ENCODE results near the gene SNAI3.

SNAI3 gene

DNA sequence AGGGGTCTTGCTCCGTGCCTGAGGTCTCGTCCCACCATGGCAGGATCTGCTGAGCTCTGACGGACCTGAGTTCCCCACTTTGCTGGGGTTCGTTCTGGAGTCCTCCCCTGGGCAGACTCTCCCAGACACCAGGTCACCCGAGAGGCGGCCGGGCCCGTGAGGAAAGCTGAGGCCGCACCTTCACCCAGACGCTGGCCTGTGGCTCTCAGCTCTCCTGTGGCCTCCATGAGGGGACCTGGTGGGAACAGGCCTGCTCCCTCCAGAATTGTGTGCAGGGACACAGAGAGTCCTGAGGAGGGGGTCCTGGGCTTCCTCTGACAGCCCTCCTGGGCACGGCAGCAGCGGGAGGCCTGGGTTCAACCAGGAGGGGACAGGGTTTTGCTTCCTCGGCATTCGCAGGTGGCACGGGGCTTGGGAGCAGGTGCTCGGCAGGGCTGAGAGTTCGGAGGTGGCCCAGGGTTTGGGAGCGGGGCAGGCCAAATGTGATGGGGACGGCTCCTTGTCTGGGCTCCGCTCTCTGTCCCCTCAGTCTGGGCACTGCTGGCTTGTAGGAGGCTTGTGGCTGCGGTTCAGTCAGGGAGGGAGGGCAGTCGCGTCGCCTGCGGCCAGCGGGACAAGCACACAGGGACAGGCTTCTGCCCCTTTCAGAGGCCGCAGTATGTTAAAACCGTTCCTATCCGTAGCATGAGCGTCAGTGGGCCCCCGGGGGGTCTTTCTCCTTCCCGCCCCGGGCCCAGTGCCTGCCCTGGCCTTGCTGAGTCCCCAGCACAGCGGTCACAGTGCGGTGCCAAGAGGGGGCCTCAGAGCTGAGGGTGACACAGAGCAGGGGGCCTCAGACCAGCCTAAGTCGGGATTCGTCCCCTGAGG, 8.1 kb upstream of the SNAI3 start:
- no peak overlapping the region for H3K4me3 ChIP-seq (ENCODE audit: low read length)
- TF ChIP-seq ZNF274 (IDR thresholded peaks at IDR 0.05; ENCODE audit: low read depth, low read length): no peak

DNA sequence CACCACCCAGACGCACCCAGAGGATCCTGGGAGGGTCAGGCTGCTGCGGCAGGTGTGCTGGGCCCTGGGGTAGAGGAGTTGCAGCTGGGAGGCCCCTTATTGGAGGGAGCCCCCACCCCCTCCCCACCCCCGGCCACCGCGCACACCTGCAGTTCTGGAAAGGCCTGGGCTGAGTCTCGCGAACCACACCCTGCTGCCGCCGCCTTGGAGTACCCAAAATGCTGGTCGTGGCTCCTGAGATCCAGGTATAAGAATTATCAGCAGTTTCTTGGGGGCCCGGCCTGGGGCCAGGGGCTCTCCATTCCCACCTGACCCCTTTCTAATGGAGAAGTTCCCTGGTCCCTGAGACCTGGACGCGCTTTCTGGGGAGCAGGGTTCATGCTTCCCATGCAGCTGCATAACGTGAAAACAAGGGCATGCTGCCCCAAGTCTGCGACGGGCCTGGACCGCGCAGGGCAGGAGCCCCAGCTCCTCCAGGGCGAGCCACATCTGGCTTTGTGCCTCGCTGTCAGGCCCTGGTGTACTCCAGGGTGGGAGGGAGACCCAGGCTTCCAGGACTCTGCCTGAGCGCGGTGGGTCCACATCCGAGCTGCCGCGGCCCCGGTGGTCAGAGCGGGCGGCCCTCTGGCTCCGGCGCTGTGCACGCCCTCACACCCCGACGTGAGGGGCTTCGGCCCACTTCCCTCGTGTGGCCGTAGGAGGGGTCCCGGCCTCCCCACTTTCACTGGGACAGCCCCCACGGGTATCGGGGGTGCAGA, 7.3 kb upstream of the SNAI3 start:
- no peak for TF ChIP-seq ZNF274 (IDR thresholded peaks at IDR 0.05; ENCODE audit: low read depth, low read length)

DNA sequence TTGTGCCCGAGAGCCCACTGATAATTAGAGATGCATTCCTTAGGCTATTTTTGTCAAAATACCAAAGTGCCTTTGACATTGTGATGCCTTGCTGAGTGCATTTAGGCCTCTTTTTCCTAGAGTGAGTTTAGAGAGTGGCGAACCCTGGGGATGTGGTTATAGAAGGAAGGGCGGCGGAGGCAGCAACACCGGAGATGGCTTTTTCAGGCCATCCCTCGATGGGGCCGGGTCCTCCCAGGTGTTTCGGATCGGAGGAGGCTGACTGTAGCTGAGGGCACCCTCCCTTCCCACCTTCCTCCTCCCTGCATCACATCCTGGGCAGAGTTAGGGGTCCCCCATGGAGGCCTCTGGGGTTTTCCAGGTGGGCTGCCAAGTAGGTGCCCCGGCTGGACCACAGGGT, 6.6 kb upstream of the SNAI3 start:
- TF ChIP-seq ZNF274 (IDR thresholded peaks at IDR 0.05; ENCODE audit: low read depth, low read length): no peak
- no peak overlapping the region for H3K4me3 ChIP-seq (ENCODE audit: low read length)

More for the DNA sequence above, 7.3 kb upstream of the SNAI3 start:
- no peak overlapping the region for H3K4me3 ChIP-seq (ENCODE audit: low read length)

DNA sequence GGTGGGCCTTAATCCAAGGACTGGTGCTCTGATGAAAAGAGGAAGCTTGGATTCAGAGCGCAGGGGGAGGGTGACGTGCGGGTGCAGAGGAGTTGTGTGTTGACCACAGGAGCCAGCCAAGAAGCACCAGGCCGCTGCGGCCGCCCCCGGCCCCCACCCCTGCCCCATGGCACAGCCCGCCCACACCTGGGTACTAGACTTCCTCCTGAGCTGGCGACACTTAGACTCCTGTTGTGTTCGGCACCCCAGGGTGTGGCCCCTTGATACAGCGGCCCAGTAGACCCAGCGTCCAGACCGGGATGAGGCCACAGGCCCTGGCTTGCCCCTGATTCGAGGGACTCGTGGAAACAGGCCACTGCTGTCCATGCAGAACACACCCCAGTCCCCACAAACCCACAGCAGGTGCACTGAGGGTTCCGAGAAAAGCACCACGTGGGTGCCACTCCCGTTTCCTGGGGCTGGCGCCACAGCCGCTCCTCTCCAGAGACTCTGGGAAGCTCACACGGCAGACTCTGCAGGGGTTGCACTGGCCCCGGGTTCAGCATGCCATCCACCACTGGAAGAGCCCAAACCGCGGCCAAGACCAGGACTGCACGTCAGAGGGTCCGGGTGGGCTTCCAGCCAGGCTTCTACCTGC, 5.7 kb upstream of the SNAI3 start:
- H3K4me3 ChIP-seq (ENCODE audit: low read length): no peak overlapping the region
- TF ChIP-seq ZNF274 (IDR thresholded peaks at IDR 0.05; ENCODE audit: low read depth, low read length): no peak

DNA sequence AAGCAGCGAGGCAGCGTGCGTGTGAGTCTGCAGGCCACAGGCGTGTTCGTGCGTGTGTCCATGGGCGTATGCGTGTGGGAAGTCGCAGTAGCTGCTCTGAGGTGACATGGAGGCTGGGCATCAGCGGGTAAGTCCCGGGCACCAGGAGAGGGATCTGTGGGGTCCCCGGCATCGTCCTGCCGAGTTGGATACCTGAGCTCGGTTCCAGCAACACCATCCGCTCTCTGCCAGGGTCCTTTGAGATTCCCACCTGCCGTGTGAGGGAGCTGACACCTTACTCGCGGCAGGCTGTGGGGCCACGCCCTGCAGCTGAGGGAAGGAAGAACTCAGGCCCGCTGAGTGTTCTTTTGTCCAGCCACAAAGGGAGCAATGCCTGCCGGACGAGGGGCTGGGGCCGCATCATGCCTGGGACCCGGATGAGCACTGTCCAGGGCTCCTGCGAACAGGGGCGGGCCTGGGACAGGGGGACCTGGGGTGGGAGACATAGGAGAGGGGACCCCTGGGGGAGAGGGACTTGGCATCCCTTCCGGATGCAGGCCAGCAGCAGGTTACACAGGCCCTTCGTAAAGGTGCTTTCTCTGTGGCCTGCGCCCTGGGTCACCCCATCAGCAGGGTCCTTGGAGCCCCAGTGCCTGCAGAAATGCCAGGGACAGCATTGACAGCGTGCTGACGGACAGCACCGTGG, 5.0 kb upstream of the SNAI3 start:
- no peak for TF ChIP-seq ZNF274 (IDR thresholded peaks at IDR 0.05; ENCODE audit: low read depth, low read length)
- H3K4me3 ChIP-seq (ENCODE audit: low read length): no peak overlapping the region

DNA sequence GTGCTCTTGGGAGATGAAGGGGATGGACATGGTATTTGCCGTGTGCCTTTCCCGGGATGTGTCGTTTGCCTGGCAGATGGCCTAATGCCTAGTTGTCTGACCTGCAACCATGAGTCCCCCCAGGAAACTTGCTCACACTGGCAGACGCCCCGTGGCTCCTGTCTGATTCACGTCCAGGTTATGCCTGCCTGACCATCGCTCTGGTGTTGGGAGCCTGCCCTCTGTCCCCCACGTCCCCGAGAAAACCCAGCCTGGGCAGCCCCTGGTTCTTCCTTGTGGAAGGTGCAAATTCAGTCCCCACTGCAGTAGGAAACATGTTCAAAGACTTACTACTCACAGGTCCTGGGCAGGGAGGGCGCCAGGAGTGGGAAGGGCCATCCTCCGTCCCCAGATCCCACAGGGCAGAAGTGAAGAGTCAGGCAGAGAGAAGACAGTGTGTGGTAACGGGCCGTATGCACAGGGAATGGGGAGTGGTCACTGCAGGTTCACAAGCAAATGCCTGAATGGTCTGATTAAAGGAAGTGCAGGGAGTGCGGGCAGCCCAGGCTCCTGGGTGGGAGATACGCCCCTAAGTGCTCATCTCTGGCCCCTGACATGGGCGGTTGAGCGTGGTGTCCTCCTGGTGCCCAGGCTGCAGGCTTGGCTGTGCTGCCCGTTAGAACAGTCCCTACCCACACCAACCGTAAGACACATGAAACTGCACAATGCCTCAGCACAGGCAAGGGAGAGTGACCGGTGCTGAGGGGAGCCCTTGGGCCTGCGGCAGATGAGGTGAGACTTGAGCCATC, 4.2 kb upstream of the SNAI3 start:
- H3K4me3 ChIP-seq (ENCODE audit: low read length): no peak overlapping the region
- TF ChIP-seq ZNF274 (IDR thresholded peaks at IDR 0.05; ENCODE audit: low read depth, low read length): no peak

DNA sequence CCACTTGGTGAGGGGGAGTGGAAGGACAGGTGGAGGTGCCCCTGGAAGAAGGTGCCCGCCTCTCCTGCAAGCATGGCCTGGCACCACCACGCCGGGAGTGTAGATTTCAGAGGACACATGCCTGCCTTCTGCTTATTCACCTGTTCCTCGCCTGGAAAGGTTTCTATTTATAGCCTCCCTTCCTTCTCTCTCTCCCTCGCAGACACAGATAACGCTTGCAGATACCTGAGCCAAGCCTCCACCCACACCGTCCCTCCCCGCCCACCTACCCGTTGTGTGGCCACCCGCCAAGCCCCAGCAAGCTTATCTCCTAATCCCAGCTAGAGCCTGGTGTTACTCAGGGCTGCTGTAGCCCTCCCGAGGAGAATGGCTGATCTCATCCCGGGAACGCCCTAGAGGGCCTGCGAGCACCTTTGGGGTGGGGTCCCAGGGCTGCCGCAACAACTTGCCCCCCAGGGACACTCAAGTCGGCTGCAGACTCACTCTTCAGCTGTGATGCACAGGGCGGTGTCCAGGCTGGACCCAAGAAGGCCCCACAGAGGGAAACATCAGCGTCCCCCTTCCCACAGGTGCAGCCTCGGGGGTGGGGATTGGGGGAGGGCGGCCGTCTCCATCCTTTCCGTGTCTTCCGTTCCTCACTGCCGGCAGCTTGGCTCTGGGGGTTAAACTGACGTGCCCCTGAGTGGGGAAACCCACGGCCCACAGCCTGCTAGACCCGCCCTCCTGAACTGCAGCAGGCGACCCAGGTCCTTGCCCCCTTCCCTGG, 1.9 kb upstream of the SNAI3 start:
- no peak overlapping the region for H3K4me3 ChIP-seq (ENCODE audit: low read length)
- no peak for TF ChIP-seq ZNF274 (IDR thresholded peaks at IDR 0.05; ENCODE audit: low read depth, low read length)

DNA sequence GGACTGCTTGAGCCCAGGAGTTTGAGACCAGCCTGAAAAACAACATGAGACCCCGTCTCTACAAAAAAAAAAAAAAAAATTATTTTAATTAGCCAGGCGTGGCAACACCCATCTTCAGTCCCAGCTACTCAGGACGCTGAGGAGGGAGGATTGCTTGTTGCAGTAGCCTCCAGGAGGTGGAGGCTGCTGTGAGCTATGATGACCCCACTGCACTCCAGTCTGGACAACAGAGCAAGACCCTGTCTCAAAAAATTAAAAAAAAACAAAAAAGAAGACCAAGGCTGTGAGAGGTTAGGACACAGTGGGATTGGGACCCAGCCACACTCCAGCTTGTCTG, 1.3 kb upstream of the SNAI3 start:
- TF ChIP-seq ZNF274 (IDR thresholded peaks at IDR 0.05; ENCODE audit: low read depth, low read length): no peak
- H3K4me3 ChIP-seq (ENCODE audit: low read length): no peak overlapping the region

DNA sequence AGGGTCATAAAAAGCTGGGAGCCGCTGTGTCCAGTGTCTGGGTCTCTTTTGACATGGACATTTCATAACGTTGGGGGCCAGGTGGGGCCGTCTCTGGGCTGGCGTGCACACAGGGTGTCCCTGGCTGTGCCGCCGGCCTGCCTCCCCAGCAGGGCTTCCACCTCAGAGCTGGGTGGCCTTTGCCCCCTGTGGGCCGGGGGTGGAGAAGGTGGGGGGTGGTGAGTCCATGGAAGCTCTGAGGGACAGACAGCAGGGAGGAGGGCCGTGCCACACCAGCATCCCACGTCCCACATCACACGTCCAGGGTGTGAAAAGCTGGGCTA, 908 bp upstream of the SNAI3 start:
- TF ChIP-seq ZNF274 (IDR thresholded peaks at IDR 0.05; ENCODE audit: low read depth, low read length): no peak
- H3K4me3 ChIP-seq (ENCODE audit: low read length): no peak overlapping the region

DNA sequence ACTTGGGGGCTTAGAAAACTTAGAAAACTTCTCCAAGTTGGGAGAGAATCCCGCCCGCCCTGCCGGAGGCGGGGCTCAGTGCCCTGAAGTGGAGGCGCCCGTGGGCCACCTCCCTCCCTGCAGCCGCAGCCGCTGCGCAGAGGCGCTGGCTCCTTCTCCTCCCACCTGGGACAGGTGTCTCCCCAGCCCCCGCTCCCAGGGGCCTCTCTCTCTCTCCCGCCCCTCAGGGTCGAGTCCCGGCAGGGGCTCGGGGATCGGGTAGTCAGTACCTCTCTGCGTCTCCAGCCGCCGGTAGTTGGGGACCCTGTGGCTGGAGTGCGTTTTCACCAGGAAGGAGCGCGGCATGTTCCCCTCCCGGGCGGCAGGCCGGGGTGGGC, 257 bp downstream of the SNAI3 start:
- TF ChIP-seq ZNF274 (IDR thresholded peaks at IDR 0.05; ENCODE audit: low read depth, low read length): no peak

DNA sequence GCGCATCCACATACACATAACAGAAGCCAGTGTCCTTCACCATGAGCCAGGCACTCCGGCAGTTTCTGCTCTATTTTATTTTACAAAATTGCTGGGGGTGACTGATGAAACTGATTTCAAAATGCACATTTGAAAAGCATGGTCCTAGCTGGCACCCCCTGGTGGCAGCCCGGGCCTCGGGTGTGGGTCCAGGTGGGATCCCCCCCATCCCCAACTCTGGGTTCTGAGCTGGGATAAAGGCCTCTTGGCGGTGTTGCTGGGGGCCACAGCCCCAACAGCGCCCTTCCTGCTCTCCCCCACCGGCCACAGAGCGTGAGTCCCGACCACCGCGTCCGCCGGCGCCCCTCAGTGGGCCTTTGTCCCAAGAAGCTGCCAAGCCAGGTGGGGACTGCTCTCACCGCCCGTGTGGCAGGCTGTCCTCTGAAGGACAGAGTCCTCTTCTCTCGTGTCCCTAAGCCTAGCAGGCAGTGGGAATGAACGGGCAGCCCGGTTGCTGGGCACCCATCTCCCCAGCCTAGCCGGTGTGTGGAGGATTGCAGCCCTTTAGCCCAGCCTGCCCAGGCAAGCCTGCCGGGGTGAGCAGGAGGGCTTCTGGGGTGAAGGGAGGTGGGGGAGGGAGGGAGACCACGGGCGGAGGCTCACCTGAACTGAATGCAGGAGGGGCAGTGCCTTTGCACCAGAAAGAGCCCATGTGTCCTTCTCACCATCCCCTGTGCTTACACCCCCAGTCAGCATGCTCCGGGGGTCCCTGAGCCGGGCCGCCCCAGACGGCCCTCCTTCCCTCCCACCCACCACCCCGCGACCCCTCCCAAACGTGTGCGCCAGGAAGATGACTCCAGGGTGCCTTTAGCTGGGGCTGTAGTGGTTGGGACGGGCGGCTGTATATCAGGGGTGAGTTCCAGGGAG, 898 bp downstream of the SNAI3 start:
- H3K4me3 ChIP-seq (ENCODE audit: low read length): peak overlapping the region; percentile 72
- TF ChIP-seq ZNF274 (IDR thresholded peaks at IDR 0.05; ENCODE audit: low read depth, low read length): no peak

More for the DNA sequence above, 257 bp downstream of the SNAI3 start:
- peak overlapping the region; percentile 72 for H3K4me3 ChIP-seq (ENCODE audit: low read length)

DNA sequence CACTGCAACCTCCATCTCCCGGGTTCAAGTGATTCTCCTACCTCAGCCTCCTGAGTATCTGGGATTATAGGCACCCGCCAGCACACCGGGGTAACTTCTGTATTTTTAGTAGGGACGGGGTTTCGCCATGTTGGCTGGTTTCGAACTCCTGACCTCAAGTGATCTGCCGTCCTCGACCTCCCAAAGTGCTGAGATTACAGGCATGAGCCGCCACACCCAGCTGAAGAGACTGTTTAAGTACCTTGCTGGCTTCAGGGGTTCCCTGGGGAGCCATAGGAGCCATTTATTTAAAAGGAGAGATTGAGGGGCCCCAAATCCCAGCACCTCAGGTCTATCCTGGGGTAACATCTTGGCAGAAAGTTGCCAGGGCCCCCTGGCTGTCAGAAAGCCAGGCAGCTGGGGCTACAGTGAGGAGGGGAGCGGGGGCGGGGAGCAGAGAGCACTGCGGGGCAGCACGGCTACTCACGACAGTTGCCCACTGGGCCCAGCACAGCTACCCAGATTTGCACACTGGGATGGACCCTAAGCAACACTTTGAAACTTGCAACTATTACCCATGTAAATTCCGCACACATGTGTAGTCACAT, 1.6 kb downstream of the SNAI3 start:
- H3K4me3 ChIP-seq (ENCODE audit: low read length): no peak overlapping the region
- no peak for TF ChIP-seq ZNF274 (IDR thresholded peaks at IDR 0.05; ENCODE audit: low read depth, low read length)

Measured in GM08714 (cell line).